ENCODE measurements around the gene VPS29. TPM values are rescaled to one million over a fixed set of nuclear protein-coding genes. Genes with fewer than 3 reads are reported as not detected.

Gene VPS29
- total RNA-seq, 1 experiment from 2014 or later = 156 TPM

- intact Hi-C loops (cut with micrococcal nuclease; ENCODE audit: unreplicated experiment) = no loop called here
- CTCF ChIA-PET = interaction anchor here (0.6 kb wide), 1 partner anchor 33 kb away, joined by 6 read pairs; no protein-coding TSS in a partner anchor
- no TSS peak for BruUV-seq (replicated peaks)
- no peak for TF ChIP-seq CTCF (IDR thresholded peaks at IDR 0.05; ENCODE audit: unreplicated experiment)
- Mint-ChIP-seq H3K27ac (ENCODE audit: unreplicated experiment) (no peak overlapping the region), H3K36me3 (ENCODE audit: insufficient read depth, unreplicated experiment) (no peaks in the 10 kb centered on the region), H3K9me3 (ENCODE audit: low read depth, unreplicated experiment) (no peaks in the 10 kb centered on the region), H3K4me3 (ENCODE audit: low read depth, unreplicated experiment) (no peak overlapping the region), H3K4me1 (ENCODE audit: low read depth, unreplicated experiment) (no peaks in the 10 kb centered on the region), H3K27me3 (ENCODE audit: unreplicated experiment) (no peaks in the 10 kb centered on the region)
- DNase-seq = no peak
Measured at GRCh38 chr12:110516995-110517394, 15.1 kb upstream of the VPS29 start.

GRCh38 chr12:110514363-110514762, 12.5 kb upstream of the VPS29 start:
- BruUV-seq (replicated peaks) = no TSS peak
- Mint-ChIP-seq H3K9me3 (ENCODE audit: low read depth, unreplicated experiment) (no peaks in the 10 kb centered on the region), H3K27ac (ENCODE audit: unreplicated experiment) (no peak overlapping the region), H3K36me3 (ENCODE audit: insufficient read depth, unreplicated experiment) (no peaks in the 10 kb centered on the region), H3K4me1 (ENCODE audit: low read depth, unreplicated experiment) (no peaks in the 10 kb centered on the region), H3K4me3 (ENCODE audit: low read depth, unreplicated experiment) (no peak overlapping the region), H3K27me3 (ENCODE audit: unreplicated experiment) (no peaks in the 10 kb centered on the region)
- CTCF ChIA-PET = no interaction called here
- no peak for TF ChIP-seq CTCF (IDR thresholded peaks at IDR 0.05; ENCODE audit: unreplicated experiment)
- DNase-seq = no peak
- intact Hi-C loops (cut with micrococcal nuclease; ENCODE audit: unreplicated experiment) = no loop called here

- no peaks in the 10 kb centered on the region for H3K4me1 Mint-ChIP-seq (ENCODE audit: low read depth, unreplicated experiment)
- no peak for DNase-seq
- no peaks in the 10 kb centered on the region for H3K36me3 Mint-ChIP-seq (ENCODE audit: insufficient read depth, unreplicated experiment)
- intact Hi-C loops (cut with micrococcal nuclease; ENCODE audit: unreplicated experiment) = no loop called here
- no peak overlapping the region for H3K4me3 Mint-ChIP-seq (ENCODE audit: low read depth, unreplicated experiment)
- no peaks in the 10 kb centered on the region for H3K9me3 Mint-ChIP-seq (ENCODE audit: low read depth, unreplicated experiment)
- H3K27me3 Mint-ChIP-seq (ENCODE audit: unreplicated experiment) = no peaks in the 10 kb centered on the region
- TF ChIP-seq CTCF (IDR thresholded peaks at IDR 0.05; ENCODE audit: unreplicated experiment) = no peak
- no peak overlapping the region for H3K27ac Mint-ChIP-seq (ENCODE audit: unreplicated experiment)
- CTCF ChIA-PET = interaction anchor here (0.6 to 1.4 kb wide), 3 partner anchors 86 to 100 kb away, joined by 3 to 11 read pairs (median 5); no protein-coding TSS in a partner anchor
- no TSS peak for BruUV-seq (replicated peaks)
Measured at GRCh38 chr12:110513842-110514241, 11.9 kb upstream of the VPS29 start.

GRCh38 chr12:110508071-110508586, 6.2 kb upstream of the VPS29 start:
- CTCF ChIA-PET = interaction anchor here (0.7 kb wide), 1 partner anchor 93 kb away, joined by 3 read pairs; no protein-coding TSS in a partner anchor
- intact Hi-C loops (cut with micrococcal nuclease; ENCODE audit: unreplicated experiment) = no loop called here
- Mint-ChIP-seq H3K27me3 (ENCODE audit: unreplicated experiment) (no peaks in the 10 kb centered on the region), H3K4me1 (ENCODE audit: low read depth, unreplicated experiment) (no peaks in the 10 kb centered on the region), H3K4me3 (ENCODE audit: low read depth, unreplicated experiment) (no peak overlapping the region), H3K27ac (ENCODE audit: unreplicated experiment) (no peak overlapping the region), H3K36me3 (ENCODE audit: insufficient read depth, unreplicated experiment) (no peaks in the 10 kb centered on the region), H3K9me3 (ENCODE audit: low read depth, unreplicated experiment) (no peaks in the 10 kb centered on the region)
- no peak for DNase-seq
- BruUV-seq (replicated peaks) = no TSS peak
- no peak for TF ChIP-seq CTCF (IDR thresholded peaks at IDR 0.05; ENCODE audit: unreplicated experiment)

Data from Calu3 (cell line).